Esophagus mucosa (tissue), 1 donor: ENCODE measurements around the gene MDH2. TPM values are rescaled to one million over a fixed set of nuclear protein-coding genes. Genes with fewer than 3 reads are reported as not detected.
A peak's percentile ranks its signal among the peaks of the same experiment; 100 is the strongest.
"Not testable (repeated sequence)": the region's sequence is repeated elsewhere in the genome, so short reads cannot be mapped to it uniquely, and the experiment has no call there.

Source experiments
- ATAC-seq: fragments of 200-7000 bp; cut with Tn5 transposase; one replicate; pipeline ENCODE4 v1.9.1; 2020
- total RNA-seq: library from RNA; stranded (reverse); gene quantifications from one replicate; pipeline ENCODE4 v1.2.4, GENCODE V29; 2023
- donor health status: DM: yes; HTN: yes; CAD: no.

MDH2 gene
- total RNA-seq, 1 donor from 2014 or later, result 204 TPM

DNA sequence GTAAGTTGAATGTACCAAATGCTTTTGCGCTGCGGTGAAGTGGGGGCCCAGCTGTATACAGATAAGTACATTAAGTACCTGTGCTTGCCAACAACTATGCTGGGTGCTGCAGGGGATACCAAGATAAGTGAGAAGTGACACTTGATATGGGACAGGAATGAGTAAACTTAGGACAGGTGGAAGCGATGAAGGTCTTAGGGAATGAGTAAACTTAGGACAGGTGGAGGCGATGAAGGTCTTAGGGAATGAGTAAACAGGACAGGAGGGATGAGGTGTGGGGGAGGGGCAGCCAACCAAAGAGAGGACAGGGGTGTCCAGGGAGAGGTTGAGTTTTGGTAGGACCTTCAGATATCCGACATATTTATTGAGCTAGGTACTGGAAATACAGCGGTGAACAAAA is 1.4 kb downstream of the MDH2 start:
- ATAC-seq, result no peak

DNA sequence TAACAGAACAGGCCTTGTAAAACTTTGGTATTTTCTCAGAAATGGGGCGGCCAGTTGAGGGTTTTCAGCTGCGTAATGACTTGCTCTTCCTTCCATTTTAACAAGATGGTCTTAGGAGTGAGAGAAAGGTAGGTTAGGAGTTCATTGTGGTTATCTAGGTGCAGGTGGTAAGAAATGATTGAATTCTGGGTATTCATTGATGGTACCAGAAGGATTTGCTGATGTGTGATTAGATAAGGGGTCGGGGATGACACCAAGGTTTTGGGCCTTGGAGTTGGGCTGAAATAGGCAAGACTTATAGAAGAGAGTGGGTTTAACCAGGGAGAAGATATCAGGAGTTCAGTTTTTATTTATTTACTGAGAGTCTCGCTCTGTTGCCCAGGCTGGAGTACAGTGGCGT is 2.6 kb downstream of the MDH2 start:
- no peak for ATAC-seq

DNA sequence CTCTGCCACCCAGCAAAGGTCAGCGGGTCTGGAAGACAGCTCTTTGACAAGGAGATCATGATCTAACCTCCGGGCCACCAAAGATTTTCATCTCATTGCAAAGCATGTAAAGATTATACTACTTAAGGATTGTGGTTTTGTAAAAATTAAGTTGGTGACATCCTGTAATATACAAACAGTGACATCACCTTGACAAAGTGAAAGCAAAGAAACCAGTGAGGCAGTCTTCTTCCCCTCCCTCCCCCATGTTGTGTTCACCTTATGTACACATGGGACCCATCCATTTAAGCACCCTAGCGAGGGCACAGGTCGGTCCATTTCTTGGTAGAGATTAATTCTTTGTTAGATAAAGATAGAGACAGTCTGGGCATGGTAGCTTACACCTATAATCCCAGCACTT is 3.9 kb downstream of the MDH2 start:
- ATAC-seq, result no peak

DNA sequence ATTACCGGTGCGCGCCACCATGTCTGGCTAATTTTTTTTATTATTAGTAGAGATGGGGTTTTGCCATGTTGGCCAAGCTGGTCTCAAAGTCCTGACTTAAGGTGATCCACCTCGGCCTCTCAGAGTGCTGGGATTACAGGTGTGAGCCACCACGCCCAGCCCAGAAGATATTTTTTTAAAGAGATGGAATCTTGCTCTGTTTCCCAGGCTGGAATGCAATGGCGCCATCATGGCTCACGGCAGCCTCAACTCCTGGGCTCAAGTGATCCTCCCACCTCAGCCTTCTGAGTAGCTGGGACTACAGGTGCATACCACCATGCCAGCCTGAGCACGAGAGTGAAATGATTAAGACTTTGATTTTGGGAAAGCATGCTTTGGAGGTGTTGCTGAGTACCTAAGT is 4.8 kb downstream of the MDH2 start:
- ATAC-seq, result not testable (repeated sequence)

DNA sequence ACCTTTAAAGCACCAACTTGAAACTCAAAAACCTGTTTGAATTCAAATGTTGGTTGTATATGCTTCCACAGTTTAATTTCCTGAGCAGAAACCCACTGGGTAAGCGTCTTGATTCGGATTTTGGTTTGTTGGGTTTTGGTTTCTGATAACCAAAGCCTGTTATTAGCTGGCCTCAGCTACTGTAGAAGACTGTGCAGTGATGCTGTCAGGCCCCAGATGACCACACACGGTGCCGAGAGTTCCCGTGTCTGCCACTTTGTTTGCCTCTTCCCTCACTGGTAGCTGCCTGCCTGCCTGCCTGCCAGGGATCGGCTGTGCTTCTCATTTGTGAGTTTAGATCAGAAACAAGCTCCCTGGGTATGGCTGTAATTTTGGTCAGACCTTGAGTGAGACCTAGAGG is 5.6 kb downstream of the MDH2 start:
- no peak for ATAC-seq

DNA sequence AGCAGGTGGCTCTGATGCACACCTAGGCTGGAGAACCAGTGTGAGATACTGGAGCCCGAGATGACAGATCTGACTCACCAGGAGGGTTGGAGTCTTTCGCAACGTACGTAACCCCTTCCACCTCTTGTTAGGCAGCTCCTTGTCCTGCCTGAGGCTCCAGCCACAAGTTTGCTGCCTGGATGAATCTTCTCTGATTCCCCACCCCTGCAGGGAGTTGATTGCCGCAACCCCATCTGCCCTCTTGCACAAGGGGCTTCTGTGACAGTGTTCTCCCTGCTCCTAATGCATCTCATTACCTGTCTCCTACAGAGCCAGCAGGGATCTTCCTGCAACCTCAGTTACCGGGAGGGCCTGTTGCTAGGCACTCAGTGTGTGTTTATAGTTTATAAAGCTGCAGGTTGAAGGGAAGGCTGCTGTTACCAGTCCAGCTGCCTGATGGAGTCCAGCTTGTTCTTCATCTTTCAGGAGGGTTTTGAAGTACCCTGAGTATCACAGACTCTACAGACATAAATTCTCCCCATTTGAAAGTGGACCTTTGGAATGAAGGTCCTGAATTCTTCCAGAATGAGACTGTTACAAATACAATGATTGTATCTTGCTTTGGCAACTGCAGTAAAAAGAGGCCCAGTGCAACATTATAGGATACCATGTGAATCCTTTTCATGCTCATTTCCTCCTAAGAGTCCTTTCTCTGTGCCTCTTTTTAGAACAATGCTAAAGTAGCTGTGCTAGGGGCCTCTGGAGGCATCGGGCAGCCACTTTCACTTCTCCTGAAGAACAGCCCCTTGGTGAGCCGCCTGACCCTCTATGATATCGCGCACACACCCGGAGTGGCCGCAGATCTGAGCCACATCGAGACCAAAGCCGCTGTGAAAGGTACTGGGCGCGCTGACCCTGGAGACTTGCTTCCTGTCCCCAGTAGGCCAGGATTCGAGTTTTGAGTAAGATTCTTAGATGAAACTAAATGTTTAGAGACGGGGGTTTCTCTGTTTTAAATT is 6.5 kb downstream of the MDH2 start:
- ATAC-seq, result peak; percentile 92

DNA sequence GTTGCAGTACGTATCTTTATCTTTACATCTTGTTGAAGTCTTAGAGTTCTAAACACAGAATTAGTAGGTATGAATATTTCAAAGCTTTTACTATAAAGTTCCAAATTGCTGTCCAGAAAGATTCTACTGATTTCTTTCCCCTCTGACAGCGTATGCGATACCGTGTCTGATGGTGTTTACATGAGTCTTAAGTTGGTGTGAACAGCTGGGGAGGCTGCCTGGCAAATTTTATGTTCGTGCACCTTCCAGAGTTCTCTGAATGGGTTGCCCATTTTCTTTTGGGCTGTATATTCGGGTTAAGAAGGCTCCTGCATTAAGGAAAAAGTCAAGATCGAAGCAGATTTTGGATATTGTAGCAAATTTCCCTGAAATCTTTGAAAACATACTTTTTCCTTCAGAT is 8.3 kb downstream of the MDH2 start:
- ATAC-seq, result no peak

DNA sequence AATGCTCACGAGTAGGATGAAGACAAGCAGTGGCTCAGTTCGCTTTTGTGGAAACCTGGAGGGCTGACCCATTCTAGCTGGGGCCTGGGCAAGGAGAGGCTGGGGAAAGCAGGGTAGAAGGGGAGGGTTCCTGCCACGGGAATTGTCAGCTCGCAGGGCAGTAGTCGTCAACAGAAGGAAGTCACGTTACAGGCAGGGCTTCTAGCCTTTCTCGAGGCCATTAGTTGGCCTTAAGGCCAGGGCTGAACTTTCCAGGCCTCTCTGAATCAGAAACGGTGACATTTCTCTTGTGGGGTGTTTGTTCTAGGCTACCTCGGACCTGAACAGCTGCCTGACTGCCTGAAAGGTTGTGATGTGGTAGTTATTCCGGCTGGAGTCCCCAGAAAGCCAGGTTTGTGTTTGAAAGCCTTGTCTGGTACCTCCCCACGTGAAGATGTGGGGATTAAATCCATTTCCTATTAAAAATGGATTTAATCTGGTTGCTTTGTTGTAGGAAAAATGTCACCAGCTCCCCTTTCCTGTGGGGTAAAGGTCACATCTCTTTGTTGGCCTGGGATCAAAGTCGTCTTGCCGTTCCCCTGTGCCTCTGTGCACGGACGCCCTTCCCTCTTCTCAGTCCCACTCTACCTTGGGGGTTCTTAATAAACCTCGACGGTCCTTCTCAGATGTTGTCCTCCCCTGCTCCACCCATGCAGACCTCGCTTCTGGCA is 9.4 kb downstream of the MDH2 start:
- ATAC-seq, result no peak

DNA sequence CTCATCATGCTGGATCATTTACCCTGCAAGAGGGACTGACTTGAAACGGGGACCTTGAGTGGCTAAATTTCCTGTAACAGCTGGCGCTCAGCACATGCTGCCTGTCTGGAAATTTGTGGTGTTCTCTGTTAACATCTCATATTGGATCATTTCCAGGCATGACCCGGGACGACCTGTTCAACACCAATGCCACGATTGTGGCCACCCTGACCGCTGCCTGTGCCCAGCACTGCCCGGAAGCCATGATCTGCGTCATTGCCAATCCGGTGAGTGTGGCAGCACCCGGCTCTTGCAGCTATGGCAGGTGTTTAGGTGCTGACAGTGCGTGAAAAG is 9.9 kb downstream of the MDH2 start:
- no peak for ATAC-seq

DNA sequence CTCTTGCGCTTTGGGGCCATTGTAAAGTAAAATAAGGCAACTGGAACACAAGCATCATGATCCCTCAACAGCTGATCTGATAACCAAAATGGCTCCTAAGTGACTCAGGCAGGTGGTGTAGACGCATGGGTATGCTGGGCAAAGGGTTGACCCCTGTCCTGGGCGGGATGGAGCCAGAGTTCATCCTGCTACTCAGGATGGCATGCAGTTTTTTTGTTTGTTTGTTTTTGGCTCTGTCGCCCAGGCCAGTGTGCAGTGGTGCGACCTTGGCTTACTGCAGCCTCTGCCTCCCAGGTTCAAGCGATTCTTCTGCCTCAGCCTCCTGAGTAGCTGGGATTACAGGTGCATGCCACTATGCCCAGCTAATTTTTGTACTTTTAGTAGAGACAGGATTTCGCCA is 10.8 kb downstream of the MDH2 start:
- ATAC-seq, result not testable (repeated sequence)

DNA sequence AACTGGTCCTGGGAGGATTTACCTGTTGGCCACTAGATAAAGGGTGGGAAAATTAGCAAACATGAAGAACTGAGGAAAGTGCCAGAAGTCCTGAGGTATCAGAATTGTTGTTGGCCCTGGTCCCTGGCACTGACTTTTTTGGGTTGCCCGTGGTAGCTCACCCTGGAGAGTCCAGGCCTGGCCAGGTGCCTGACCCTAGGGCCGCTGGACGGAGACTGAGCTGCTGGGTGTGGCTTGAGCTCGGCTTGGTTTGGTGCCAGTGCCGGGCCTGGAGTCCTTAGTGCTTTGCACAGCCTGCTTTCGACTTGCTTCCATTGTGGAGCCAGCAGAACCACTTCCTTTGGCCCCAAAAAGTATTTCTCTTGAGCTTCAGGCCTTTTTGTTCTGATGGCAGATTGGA is 12.9 kb downstream of the MDH2 start:
- ATAC-seq, result no peak

DNA sequence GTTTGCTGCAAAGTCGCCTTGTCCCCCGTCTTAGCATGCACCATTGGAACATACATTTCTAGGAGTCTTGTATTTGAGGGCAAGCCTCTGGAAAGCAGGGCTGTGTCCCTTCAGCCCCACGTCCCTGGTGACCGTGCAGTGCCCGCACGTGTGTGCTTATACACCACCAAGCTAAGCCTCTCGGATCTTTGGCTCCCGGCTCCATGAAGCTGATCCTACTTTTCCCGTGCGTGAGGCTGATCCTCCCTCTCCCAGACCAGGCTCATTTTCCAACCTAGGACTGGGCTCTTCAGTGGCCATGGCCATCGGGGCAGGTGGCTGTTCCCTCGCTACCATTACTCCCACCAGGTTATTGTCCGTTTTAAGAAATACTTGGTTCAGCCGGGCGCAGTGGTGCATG is 14.3 kb downstream of the MDH2 start:
- ATAC-seq, result no peak

DNA sequence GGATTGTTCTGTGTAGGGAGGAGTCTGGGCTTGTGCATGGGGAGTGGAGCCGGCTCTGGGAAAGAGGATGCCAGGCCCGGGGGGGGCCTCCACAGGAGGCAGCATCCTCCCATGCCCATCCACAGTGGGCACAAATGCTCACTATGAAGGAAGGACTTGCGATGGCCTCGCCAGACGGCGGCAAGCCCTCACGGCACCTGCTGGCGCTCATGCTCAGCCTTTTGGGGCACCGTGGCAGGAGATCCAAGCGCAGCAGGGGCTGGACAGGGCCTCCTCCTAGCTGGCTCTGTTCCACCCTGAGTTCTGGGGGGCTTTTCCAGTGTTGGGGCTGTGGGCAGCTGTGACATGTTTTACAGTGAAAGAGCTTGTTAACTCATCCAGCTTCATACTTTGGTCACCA is 15.2 kb downstream of the MDH2 start:
- ATAC-seq, result peak; percentile 13

DNA sequence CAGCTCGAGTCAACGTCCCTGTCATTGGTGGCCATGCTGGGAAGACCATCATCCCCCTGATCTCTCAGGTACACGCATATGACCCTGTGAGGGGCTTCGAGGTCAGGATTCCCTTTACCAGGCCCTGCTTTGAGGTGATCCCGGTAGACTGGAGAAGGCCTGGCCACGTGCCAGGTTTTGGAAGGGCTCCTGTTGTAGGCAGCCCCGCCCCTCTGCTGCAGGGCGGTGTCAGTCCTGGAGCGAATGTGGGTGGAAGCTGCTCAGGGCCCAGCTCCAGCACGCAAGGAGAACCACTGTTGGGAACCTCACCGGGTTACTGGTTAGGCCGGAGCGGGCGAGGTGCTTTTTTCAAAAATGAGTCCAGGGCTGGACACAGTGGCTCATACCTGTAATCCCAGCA is 15.6 kb downstream of the MDH2 start:
- peak; percentile 84 for ATAC-seq

DNA sequence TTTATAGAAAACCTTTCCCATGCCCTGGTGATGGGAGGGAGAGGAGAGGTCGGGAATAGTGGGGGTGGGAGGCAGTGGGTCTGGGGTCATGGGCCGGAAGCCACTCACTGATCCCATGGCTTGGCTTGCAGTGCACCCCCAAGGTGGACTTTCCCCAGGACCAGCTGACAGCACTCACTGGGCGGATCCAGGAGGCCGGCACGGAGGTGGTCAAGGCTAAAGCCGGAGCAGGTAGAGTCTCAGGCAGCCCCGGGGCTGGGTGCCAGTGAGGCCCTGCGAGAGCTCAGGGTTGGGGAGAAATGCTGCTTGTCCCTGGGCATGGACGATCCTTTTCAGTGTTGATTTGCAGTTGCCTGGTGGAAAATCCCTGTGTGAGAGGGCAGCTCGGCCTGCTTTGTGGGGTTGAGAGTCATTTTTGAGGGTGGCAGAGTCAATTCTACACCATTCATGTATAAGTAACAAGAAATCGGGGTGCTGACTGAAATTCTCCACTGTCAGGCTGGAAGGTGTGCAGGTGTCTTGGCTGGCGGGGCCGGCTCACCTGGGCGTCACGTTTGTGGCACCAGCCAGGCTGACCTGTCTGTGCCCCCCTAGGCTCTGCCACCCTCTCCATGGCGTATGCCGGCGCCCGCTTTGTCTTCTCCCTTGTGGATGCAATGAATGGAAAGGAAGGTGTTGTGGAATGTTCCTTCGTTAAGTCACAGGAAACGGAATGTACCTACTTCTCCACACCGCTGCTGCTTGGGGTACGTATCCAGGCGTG is 16.5 kb downstream of the MDH2 start:
- no peak for ATAC-seq

DNA sequence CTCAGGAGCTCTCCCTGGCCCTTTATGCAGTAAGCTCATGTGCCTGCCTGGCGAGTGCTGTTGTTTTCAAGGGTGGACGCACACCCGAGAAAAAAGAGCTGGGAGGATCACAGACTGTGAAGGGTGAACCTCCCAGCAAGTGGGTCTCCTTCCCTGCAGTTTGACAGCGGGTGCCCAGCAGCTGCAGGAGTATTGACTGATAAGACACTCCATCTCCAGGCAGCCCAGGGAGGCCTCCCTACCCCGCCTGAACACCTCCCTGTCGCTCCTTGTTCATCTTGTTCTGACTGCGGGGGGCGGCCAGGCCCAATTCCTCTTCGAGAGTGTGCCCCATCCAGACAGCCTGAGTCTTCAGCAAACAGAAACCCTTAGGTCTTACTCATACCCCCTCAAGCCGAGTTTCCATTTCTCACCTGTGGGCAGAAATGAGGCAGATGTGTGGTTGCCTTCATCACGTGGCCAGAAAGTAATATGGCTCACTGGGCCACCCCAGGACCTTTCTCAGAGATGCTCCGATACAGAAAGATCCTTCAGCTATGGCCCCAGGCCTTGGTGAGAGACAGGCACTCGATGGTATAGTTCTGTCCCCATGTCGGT is 17.2 kb downstream of the MDH2 start:
- no peak for ATAC-seq

DNA sequence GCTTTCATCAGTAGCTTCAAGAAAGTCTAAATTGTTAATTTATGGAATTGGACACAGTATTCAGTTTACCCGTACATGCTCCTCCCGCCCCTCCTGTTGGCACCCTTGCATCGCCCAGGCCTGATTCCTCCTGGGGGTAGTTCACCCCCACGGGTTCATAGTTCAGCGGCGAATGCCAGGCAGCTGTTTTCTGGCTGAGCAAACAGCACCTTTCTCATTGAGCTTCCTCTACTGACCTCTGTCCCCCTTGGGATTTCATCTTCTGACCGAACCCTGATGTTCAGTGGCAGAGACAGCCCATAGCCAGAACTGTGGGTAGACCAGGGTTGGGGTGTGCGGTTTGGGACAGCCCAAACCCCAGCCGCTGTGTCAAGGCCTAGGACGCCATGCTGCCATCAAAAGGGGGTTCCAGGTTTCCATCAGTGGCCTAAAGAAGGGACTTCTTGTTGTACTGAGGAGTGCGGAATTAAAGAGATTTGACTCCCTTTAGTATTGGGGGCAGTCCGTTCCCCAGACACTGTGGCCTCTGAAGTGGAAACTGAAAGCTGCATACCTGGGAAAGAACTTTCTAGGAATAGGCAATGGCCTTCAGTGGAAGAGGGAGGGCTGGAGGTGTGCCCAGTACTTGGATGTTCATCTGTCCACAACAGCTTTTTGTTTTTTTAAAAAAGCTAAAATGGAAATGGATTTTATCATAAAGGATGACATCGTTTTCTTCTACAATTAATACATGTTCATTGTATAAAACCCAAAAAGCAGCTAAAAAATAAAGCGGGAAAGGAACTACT is 19.0 kb downstream of the MDH2 start:
- no peak for ATAC-seq

DNA sequence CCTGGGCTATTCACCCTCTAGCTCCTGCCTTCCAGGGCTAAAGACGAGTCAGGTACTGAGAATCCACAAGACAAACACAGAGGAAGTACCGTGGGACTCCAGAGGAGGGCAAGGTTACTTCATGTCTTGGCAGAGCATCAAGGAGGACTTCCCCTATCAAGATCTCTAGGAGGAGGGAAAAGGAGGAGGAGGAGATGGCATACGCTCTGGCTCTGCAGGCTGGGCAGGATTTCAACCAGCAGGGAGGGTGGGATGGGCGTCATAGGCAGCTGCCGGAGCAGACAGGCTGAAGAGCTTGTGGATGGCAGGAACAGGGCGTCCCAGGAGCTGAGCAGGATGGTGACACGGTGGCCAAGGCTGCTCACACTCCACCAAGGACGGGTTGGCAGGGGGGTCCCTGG is 21.3 kb downstream of the MDH2 start:
- ATAC-seq, result peak; percentile 93

DNA sequence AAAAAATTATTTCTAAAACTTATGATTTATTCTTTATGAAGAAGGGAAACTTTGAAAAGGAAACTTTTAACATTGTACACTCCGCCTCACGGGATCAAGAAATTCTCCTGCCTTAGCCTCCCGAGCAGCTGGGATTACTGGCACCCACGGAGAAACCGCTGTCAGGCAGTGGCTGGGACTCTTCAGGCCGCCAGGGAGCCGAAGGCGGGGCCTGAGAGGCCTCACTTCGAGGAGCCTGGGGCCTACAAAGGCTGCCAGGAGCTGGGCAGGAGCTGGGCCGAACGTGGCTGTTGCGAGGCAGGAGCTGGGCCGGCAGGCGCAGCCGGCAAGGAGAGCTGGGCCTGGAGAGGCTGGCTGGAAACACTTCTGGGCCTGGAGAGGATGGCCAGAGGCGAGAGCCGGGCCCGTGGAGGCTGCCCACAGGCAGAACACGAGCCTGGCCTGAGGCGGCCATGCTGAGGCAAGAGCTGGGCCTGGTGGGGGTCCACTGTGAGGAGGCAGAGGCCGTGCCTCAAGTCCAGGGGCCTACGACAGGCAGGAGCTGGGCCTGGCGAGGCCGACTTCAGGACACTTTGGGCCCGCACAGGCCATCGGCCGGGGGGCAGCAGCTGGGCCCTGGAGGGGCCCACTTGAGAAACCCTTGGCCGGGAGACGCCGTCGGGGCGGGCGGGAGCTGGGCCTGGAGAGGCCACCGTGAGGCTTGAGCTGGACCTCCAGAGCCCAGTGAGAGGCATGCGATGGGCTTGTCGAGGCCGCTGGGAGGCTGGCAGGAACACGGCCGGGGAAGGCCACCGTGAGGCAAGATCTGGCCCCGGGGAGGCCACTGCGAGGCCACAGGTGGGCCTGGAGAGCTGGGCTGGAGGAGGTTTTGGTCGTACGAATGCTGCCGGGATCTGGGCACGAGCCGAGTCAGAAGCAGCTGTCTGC is 23.7 kb downstream of the MDH2 start:
- ATAC-seq, result no peak

DNA sequence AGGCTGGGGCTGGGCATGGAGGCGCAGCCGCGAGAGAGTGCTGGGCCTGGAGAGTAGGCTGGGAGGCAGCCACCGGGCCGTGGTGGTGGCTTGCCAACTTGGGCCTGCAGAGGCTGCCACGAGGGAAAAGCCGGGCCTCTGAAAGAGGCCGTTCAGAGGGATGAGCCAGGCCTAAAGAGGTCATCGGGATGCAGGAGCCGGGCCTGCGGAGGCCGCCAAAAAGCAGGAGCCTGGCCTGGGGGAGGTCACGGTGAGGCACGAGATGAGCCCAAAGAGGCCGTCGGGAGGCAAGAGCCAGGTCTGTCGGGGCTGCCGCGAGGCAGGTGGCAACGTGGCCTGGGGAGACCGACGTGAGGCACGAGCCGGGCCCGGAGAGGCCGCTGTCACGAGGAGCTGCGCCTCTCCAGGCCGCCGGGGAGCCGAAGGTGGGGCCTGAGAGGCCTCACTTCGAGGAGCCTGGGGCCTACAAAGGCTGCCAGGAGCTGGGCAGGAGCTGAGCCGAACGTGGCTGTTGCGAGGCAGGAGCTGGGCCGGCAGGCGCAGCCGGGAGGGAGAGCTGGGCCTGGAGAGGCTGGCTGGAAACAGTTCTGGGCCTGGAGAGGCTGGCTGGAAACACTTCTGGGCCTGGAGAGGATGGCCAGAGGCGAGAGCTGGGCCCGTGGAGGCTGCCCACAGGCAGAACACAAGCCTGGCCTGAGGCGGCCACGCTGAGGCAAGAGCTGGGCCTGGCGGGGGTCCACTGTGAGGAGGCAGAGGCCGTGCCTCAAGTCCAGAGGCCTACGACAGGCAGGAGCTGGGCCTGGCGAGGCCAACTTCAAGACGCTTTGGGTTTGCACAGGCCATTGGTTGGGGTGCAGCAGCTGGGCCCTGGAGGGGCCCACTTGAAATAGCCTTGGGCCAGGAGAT is 24.6 kb downstream of the MDH2 start:
- no peak for ATAC-seq
